ENCODE results near the gene ZNF649. TPM values are rescaled to one million over a fixed set of nuclear protein-coding genes. Genes with fewer than 3 reads are reported as not detected.

Gene ZNF649
- total RNA-seq, 1 donor from 2014 or later, result 28.8 TPM

DNA sequence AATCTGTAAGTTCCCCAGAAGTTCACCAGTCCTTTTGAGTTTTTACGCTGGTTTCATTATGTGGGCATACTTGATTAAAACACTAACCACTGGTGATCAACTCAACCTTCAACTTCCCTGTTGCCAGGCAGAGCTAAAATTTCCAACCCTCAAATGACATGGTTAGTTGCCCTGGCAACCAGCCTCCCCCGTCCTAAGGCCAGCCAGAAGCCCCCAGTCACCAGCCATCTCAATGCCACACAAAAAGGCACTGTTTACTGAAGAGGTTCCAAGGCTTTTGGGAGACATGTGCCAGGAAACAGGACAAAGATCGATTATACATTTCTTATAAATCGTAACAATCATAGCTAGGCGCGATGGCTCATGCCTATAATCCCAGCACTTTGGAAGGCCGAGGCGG is 1.6 kb downstream of the ZNF649 start:
- H3K9me3 Mint-ChIP-seq, result peaks cover 33% of the 10 kb centered on the region
- peak overlapping the region; percentile 20 for H3K27ac Mint-ChIP-seq
- H3K27me3 Mint-ChIP-seq, result peaks cover 23% of the 10 kb centered on the region
- peaks cover 57% of the 10 kb centered on the region for H3K36me3 Mint-ChIP-seq
- TF ChIP-seq CTCF (conservative IDR thresholded peaks at IDR 0.05), result no peak
- H3K4me3 Mint-ChIP-seq, result peak overlapping the region; percentile 100
- peaks cover 18% of the 10 kb centered on the region for H3K4me1 Mint-ChIP-seq (ENCODE audit: unreplicated experiment)
- no peak for DNase-seq (ENCODE audit: extremely low spot score, unreplicated experiment)

DNA sequence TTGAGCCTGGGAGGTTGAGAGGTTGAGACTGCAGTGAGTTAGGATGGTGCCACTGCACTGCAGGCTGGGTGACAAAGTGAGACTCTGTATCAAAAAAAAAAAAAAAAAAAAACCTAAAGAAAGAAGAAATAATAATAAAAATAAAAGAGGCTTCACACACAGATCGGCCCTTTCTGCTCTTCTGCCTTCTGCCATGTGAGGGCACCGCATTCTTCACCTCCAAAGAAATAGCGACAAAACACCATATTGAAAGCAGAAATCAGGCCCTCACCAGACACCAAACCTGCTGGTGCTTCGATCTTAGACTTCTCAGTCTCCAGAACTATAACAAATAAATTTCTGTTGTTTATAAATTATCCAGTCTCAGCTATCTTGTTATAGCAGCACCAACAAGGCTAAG is 3.0 kb downstream of the ZNF649 start:
- Mint-ChIP-seq H3K27me3 (peaks cover 12% of the 10 kb centered on the region), H3K4me3 (no peak overlapping the region), H3K27ac (no peak overlapping the region), H3K4me1 (ENCODE audit: unreplicated experiment) (peaks cover 18% of the 10 kb centered on the region), H3K9me3 (peaks cover 30% of the 10 kb centered on the region), H3K36me3 (peaks cover 68% of the 10 kb centered on the region)
- no peak for TF ChIP-seq CTCF (conservative IDR thresholded peaks at IDR 0.05)
- DNase-seq (ENCODE audit: extremely low spot score, unreplicated experiment), result no peak

DNA sequence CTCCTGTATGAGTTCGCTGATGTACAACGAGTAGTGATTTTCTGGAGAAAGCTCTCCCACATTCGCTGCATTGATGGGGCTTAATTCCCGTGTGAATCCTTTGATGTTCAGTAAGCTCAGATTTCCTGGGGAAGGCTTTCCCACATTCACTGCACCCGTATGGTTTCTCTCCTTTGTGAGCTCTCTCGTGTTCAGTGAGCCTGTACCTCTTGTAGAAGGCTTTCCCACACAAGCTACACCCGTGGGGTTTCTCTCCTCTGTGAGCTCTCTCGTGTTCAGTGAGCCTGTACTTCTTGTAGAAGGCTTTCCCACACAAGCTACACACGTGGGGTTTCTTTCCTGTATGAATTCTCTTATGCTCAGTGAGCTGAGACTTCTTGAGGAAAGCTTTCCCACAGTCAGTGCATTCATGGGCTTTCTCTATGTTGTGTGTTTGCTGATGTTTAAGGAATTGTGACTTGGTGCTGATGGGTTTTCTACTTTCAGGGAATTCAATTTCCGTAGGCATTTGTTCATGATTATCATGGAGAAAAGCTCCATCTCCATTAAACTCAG is 13.5 kb downstream of the ZNF649 start:
- no peak for DNase-seq (ENCODE audit: extremely low spot score, unreplicated experiment)
- no peak for TF ChIP-seq CTCF (conservative IDR thresholded peaks at IDR 0.05)
- H3K9me3 Mint-ChIP-seq, result peaks cover 44% of the 10 kb centered on the region
- peaks cover 11% of the 10 kb centered on the region for H3K4me1 Mint-ChIP-seq (ENCODE audit: unreplicated experiment)
- H3K4me3 Mint-ChIP-seq, result no peak overlapping the region
- H3K27ac Mint-ChIP-seq, result no peak overlapping the region
- peaks cover 82% of the 10 kb centered on the region for H3K36me3 Mint-ChIP-seq
- no peaks in the 10 kb centered on the region for H3K27me3 Mint-ChIP-seq

GRCh38 chr19:51889934-51890333 is 14.9 kb downstream of the ZNF649 start:
- Mint-ChIP-seq H3K27me3 (no peaks in the 10 kb centered on the region), H3K4me1 (ENCODE audit: unreplicated experiment) (peaks cover 11% of the 10 kb centered on the region), H3K4me3 (no peak overlapping the region), H3K9me3 (peaks cover 37% of the 10 kb centered on the region), H3K36me3 (peaks cover 73% of the 10 kb centered on the region), H3K27ac (no peak overlapping the region)
- DNase-seq (ENCODE audit: extremely low spot score, unreplicated experiment), result no peak
- no peak for TF ChIP-seq CTCF (conservative IDR thresholded peaks at IDR 0.05)

DNA sequence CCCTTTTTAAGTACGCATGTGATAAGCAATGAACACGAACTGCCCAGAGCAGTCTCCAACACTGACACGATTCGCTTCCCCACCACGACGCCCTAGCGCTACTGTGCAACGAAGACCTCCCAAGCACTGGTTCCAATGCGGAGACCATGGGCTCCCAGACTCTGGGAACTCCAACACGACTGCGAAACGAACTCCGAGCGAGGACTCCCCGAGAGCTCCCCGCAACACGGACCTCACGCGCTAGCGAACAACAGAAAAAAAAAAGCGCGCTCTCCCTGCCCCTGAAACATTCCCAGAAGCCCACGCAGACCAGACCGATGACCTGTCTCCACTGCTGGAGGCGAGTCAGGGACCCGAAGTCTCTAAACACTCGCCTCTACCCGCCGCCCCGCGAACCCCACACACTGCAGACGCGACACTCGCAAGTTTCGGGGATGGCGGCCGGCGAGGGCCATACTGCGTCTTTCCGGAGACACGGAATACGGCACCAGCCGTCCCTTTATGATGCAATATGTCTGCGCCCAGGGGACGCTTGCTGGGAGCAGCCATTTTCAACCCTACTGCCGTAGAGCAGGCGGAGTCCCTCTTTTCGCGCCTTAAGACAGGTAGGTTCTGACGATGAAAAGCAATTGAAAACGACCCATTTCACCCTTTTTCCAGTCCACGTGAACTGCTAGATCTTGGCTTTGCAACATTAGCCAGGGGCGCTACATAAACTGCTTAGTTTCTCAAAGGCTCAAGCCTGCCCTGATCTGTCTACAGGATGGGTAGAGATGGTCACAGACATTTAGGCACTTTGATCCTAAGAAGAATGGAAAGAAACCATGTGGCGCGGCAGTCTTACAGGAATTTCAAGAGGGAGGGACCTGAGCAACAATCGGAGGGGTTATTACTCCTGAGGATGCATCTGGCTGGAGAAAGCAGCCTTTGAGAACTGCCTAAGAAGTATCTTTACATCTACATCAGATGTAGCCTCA is 17.0 kb downstream of the ZNF649 start, which contains the start of gene ZNF577:
Gene ZNF577, minus strand, starts transcription at position 430 of the 977 bp plus-strand sequence. CDS start 7,569 bp downstream, outside the sequence.
- peak; percentile 90 for DNase-seq (ENCODE audit: extremely low spot score, unreplicated experiment)
- Mint-ChIP-seq H3K27me3 (no peaks in the 10 kb centered on the region), H3K4me1 (ENCODE audit: unreplicated experiment) (peaks cover 11% of the 10 kb centered on the region), H3K36me3 (peaks cover 59% of the 10 kb centered on the region), H3K4me3 (peak within 1 kb of the TSS; percentile 99), H3K27ac (peak within 1 kb of the TSS; percentile 98), H3K9me3 (peaks cover 19% of the 10 kb centered on the region)
- no peak for TF ChIP-seq CTCF (conservative IDR thresholded peaks at IDR 0.05)

Data from type B pancreatic cell (in vitro differentiated cells).